HG03457 (cell line): ENCODE results near the gene PRKCA.
"Not testable (repeated sequence)": the region's sequence is repeated elsewhere in the genome, so short reads cannot be mapped to it uniquely, and the experiment has no call there.

ENCODE experiments used
- ATAC-seq: cut with Tn5 transposase; IDR thresholded peaks from one replicate; pipeline ENCODE4 v1.9.1; 2021; ENCODE audit warnings: moderate number of reproducible peaks; ENCODE audit not compliant: unreplicated experiment

Gene PRKCA

GRCh38 chr17:66725438-66725837 lies 423.0 kb downstream of the PRKCA start:
- not testable (repeated sequence) for ATAC-seq

GRCh38 chr17:66725956-66726355 lies 423.5 kb downstream of the PRKCA start:
- ATAC-seq: no peak

- ATAC-seq: no peak
Measured at GRCh38 chr17:66726371-66726770, 424.0 kb downstream of the PRKCA start.

- no peak for ATAC-seq
Measured at GRCh38 chr17:66726846-66727245, 424.4 kb downstream of the PRKCA start.

DNA sequence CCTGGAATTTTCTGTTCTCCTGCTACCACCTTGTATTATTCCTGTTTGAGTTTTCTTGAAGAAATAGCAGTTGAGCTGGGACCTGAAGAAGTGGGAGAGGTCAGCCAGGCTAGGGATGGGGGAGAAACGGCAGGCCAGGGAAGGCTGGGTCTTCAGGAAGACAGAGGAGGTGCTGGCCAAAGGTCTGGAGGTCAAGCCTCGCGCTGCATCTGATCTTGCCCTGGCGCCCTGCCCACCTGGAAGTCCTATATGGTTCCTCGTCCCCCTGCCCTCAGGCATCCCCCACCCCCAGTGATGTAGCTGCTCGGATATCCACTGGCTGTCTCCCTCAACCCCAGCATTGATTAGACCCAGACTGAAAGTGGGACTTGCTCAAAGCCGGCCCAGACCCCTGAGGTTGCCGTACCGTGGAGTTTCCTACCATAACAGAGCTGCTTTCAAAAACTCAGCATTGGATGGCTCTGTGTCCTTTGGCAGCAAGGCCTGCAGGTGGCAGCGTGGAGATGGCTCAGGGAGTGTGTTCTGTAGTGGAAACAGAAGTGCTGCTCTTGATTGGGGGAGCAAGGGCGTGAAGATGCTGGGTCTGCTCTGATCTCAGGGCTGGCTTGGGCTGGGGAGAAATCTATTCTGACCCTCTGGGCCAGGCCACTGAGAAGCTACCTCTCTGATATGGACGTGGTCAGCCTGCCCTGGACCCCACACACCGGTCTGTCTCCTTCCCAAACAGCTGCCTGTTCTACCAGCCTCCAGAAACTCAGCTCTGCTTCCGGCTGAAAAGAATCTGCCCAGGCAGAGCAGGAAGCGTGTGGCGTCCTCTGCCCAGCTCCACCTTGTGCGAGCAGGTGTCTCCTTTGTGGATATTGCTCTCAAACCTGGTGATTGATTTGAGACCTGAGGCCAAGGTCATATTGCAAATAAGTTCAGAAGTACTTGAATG lies 425.5 kb downstream of the PRKCA start:
- no peak for ATAC-seq

DNA sequence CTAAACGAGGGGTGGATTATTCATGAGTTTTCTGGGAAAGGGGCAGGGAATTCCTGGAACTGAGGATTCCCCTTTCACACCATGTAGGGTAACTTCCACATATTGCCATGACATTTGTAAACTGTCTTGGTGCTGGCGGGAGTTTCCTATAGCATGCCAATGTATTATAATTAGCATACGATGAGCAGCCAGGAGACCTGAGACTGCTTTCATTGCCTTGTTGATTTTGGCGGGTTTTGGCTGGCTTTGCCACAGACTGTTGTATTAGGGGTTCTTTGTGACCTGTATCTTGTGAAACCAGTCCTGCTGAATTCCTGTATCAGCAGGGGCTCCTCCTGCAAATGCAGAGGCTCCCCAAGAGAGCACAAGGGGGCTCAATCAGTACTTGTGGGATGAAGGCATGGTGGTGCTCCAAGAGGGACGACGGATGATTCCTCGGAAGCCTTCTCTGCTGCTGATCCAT lies 428.1 kb downstream of the PRKCA start:
- no peak for ATAC-seq

DNA sequence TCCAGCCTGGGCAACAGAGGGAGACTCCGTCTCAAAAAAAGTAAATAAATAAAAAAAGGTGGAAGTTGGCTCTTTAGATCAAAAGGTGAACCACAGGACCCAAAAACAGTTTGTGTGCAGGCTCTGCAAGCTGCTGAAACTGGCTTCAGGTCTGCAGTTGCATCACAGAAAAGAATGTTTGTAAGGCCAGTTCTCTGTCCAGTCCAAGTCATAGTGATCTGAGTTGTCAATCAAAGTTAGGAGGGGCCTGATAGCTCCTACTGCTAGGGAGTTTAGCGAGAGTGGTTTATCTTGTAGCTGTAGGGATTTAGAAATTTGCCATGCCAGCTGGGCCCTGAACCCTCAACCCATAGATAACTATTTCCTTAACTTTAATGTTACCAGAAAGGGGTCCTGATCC lies 431.3 kb downstream of the PRKCA start:
- no peak for ATAC-seq

GRCh38 chr17:66734186-66734943 lies 432.0 kb downstream of the PRKCA start:
- no peak for ATAC-seq

GRCh38 chr17:66737524-66737923 lies 435.1 kb downstream of the PRKCA start:
- ATAC-seq: no peak

DNA sequence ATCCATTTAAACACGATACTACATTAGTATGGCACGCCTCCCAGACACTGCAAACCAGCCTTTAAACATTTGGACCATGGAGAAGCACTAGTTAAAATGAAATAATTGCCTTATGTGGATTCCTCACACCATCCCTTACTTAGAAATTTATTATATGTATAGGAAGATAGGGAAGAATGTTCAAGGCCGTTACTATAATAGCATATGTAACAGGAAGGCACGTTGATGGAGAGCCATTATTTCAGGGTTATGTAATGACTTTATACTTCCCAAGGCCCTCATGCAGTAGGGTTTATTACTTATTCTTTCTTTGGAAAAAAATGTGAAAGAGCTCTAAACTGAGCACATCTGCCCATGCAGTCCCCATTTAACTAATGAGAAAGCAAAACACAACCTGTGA lies 435.9 kb downstream of the PRKCA start:
- no peak for ATAC-seq

DNA sequence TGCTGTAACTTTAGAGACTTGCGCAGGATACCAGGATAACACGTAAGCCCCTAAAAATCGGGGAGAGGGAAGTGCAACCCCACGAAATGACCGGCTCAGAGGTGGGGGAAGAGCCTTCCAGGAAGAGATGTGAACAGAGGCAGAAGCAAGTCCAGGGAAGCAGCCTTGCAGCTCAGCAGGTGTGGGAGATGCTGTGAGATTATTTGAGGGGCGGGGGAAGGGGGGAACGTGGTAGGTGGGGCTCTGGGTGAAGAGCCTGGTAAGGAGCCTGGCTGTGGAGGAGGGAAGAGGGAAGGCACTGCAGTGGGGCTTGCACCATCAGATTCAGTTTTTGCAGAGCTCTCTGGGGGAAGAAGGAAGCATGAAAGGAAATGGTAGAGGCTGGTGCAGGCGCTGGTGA lies 437.1 kb downstream of the PRKCA start:
- ATAC-seq: no peak

DNA sequence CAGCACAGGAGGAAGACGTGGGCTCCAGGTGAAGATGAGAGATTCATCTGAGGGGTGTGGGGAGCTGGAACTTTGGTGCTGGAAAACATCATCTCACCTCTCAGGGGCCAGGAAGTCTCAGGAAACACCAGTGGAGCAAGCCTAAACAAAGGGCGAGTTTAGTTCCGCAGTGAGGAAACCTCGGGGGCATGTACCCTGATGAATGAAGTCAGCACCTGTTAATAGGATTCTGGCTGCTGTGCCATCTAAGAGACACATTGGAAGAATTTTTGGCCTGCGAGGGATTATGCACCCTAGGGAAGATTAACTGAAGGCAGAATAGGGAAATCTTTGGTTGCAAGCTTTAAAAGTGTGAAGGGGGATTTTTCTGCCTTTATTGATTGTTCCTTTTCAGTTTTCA lies 437.8 kb downstream of the PRKCA start:
- no peak for ATAC-seq

DNA sequence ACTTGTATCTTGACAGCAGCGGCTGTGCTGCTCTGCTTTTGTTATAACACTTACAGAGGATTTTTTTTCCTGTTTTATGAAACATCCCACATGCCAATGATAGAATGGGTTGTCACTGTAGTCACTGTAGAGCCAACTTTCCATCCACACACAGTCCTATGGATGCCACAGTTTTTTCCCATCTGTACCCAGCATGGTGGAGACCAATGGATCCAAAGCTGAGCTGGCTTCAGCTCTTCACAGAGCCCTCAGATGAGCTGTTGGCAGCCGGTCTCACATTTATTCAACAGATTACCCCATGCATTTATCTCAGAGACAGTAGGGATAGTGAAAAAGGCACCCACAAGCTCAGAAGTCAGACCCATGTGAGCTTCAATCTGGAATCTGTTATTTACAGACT lies 441.1 kb downstream of the PRKCA start:
- no peak for ATAC-seq

DNA sequence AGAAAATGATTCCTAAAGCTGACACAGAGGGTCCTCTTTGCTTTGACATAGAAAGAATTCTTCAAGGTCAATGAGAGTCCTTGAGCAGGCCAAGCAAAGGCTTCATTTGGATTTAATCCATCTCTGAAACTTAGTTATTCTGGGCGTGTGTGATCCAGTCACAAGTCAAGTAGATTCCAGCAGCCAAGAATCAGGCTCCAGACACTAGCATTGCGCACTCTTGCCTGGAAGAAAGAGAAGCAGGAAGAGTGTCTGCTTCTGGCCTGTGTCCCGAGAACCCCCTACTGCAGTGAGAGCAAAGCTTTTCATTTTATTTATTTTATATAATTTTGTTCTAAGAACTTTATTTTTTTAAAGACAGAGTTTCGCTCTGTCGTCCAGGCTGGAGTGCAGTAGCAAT lies 444.3 kb downstream of the PRKCA start:
- ATAC-seq: no peak

DNA sequence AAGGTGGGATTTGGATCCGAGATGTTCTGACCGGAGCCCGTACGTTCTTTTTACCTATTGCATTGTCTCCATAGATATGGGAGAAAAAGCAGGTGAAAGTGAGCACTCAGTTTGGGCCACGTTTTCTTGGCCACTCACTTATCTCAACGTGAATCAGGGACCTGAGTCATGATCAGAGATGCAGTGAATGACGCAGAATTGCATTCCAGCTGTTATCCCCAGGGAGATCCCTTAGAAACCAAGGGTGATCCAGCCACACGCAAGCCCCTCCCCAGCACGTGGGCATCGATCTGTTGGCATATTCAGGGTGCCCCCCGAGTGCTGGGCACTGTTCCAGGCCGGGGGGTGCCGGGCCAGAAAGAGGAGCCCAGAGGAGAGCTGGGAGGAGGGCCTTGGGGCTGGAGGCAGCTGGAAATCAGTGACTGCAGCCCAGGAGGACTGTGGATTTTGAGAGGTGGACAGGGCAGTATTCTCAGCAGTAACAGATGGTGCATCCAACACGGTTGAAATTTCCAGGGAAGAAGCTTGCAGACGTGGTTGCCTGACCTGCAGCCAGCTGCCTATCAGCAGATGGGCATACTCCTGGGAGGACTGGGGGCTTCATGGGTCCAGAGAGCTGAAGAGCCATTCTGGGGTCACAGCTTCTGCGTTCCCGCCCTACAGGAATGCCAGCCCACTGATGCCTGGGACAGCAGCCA lies 445.3 kb downstream of the PRKCA start:
- no peak for ATAC-seq

DNA sequence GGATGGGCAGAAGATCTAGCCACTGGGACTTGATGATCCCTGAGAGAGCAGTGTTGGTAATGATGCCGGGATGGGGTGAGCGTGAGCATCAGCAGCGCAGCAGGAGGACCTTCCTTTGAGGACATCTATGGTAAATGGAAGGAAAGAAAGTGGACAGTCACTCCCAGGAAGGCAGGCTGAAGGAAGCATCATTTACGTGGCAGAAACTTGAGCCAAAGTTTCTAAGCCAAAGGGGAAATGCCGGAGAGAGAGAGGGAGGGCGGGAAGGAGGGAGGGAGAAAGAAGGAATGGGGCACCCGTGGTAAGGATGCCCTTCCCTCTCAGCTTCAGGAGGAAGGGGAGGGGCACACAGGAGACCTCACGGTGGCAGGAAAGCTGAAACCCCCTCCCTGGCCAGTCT lies 446.2 kb downstream of the PRKCA start:
- ATAC-seq: no peak

GRCh38 chr17:66749217-66749832 lies 446.9 kb downstream of the PRKCA start:
- ATAC-seq: no peak

DNA sequence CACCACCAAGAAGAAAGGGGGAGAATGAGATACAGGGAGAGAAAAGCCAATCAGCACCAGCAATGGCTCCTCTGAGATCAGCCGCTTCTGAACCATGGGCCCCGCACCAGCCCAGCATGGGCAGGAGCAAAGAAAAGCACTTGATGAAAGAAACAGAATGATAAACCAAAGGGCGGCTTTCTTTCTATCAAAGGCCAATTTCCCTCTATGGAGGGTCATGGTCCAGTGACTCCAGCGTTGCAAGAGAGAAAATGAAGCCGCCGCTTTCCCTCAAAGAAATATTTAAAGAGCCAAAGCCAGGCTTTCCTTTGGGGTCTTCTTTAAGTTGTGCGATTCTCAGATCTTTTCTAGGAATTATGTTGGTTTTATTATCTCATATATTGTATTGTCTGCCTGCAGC lies 447.7 kb downstream of the PRKCA start:
- ATAC-seq: no peak

DNA sequence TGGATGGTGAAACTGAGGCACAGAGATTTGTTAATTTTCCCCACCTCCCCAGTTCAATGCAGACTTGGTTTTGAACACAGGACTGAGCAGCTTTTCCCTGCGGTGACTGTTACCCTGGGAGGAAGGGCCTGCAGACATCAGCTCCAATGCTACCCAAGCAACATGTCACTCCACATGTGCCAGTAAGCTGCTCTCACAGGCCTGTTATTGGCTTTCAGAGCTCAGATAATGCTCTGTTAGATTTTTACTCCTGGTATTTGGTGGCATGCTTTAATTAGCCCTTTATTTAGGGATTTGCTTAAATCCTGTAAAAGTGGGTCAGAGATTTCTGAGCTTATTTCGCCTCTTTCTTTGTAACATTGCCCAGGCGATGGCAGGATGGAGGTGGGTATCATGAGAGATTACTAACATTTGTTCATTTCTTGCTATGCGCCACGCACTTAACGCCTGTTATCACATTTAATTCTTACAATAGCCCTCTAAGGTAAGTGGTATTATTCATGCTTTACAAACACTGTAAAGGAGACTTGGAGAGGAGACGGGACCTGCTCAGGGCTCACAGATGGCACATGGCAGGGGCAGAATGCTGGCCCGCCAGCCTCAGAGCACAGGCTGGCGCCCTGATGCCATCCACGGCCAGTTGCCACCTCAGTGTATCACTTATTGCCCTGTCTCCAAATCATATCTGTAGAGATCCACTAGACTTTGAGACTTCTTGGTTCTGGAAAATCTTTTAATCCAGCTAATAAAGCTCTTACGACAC lies 448.5 kb downstream of the PRKCA start:
- no peak for ATAC-seq

DNA sequence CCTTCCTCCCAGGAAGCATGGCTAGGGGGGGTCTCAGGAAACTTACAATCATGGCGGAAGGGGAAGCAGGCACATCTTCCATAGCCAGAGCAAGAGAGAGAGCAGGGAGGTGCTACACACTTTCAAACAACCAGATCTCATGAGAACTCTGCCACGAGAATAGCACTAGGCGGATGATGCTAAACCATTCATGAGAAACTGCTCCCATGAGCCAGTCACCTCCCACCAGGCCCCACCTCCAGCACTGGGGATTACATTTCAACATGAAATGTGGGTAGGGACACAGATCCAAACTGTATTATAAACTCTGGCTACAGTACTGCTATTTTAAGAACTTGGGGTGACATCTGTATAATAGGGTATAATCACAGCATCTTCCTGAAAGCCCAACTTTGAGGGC lies 449.4 kb downstream of the PRKCA start:
- ATAC-seq: no peak
